ENCODE data around the gene AGBL1.

DNA sequence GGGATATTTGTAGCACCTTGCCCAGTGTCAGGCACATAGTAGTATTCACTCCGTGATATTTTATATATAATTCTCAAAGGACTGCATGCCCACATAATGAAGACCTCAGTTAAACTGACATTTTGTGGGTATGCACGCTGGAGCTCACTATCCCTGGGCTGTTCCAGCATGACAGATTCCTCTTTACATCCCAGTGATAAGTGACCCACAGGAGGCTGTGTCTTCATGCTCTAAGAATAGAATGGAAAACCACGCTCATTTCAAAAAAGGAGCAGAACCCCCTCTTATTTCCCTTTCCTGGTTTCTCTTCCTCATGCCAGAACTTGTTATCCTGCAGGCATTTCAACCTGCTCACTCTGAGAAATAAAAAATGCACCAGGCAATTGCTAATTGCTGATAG is 717.5 kb downstream of the AGBL1 start:
- no peak for TF ChIP-seq CTCF (IDR thresholded peaks at IDR 0.05)
- TF ChIP-seq POLR2A (IDR thresholded peaks at IDR 0.05) = no peak

Measured in Peyer's patch (tissue), 4 donors.